Measurements from ENCODE around the gene PTPRG. TPM values are rescaled to one million over a fixed set of nuclear protein-coding genes. Genes with fewer than 3 reads are reported as not detected.

PTPRG gene
- total RNA-seq, 1 experiment from 2014 or later = 0.73 TPM

GRCh38 chr3:61608711-61609110 lies 47.3 kb downstream of the PTPRG start:
- Histone ChIP-seq H3K9me2 (replicated peaks; ENCODE audit: low read length) (no peaks in the 10 kb centered on the region), H3F3A (ENCODE audit: low read length, unreplicated experiment) (no peaks in the 10 kb centered on the region), H3K9me3 (ENCODE audit: low read length) (no peaks in the 10 kb centered on the region), H3K4me1 (ENCODE audit: insufficient read depth, low read length) (no peaks in the 10 kb centered on the region), H3K79me2 (ENCODE audit: low read length) (no peaks in the 10 kb centered on the region), H3K4me3 (ENCODE audit: low read length) (no peak overlapping the region), H4K20me1 (ENCODE audit: low read length) (no peaks in the 10 kb centered on the region), H3K9ac (ENCODE audit: low read length) (no peak overlapping the region), H3K4me2 (ENCODE audit: low read length) (no peak overlapping the region), H2AFZ (ENCODE audit: low read length) (no peak overlapping the region), H3K27ac (ENCODE audit: low read length) (no peak overlapping the region), H3K27me3 (ENCODE audit: low read length) (no peaks in the 10 kb centered on the region), H3K36me3 (ENCODE audit: low read depth, low read length) (no peaks in the 10 kb centered on the region)
- ATAC-seq = no peak
- ChIA-PET POLR2A (ENCODE audit: unreplicated experiment) (no interaction called here), CTCF (no interaction called here)
- intact Hi-C loops (cut with micrococcal nuclease) = no loop called here
- BruUV-seq (replicated peaks) = no TSS peak
- TF ChIP-seq CTCF (conservative IDR thresholded peaks at IDR 0.05; ENCODE audit: low read depth, low read length) (no peak), EZH2phosphoT487 (IDR thresholded peaks at IDR 0.05; ENCODE audit: borderline replicate concordance, low read length) (no peak)
- DNase-seq = no peak

- H3F3A ChIP-seq (ENCODE audit: low read length, unreplicated experiment) = no peaks in the 10 kb centered on the region
- CTCF ChIA-PET = no interaction called here
- H3K36me3 ChIP-seq (ENCODE audit: low read depth, low read length) = no peaks in the 10 kb centered on the region
- DNase-seq = no peak
- H2AFZ ChIP-seq (ENCODE audit: low read length) = no peak overlapping the region
- TF ChIP-seq CTCF (conservative IDR thresholded peaks at IDR 0.05; ENCODE audit: low read depth, low read length) (no peak), EZH2 (IDR thresholded peaks at IDR 0.05; ENCODE audit: low read length, unreplicated experiment) (no peak), EZH2phosphoT487 (IDR thresholded peaks at IDR 0.05; ENCODE audit: borderline replicate concordance, low read length) (no peak)
- no peaks in the 10 kb centered on the region for H4K20me1 ChIP-seq (ENCODE audit: low read length)
- H3K27me3 ChIP-seq (ENCODE audit: low read length) = no peaks in the 10 kb centered on the region
- no peak for ATAC-seq
- H3K9me3 ChIP-seq (ENCODE audit: low read length) = no peaks in the 10 kb centered on the region
- H3K27ac ChIP-seq (ENCODE audit: low read length) = no peak overlapping the region
- no peaks in the 10 kb centered on the region for H3K4me1 ChIP-seq (ENCODE audit: insufficient read depth, low read length)
- H3K9me2 ChIP-seq (replicated peaks; ENCODE audit: low read length) = no peaks in the 10 kb centered on the region
- intact Hi-C loops (cut with micrococcal nuclease) = no loop called here
- H3K4me2 ChIP-seq (ENCODE audit: low read length) = no peak overlapping the region
- no peak overlapping the region for H3K9ac ChIP-seq (ENCODE audit: low read length)
- H3K4me3 ChIP-seq (ENCODE audit: low read length) = no peak overlapping the region
- BruUV-seq (replicated peaks) = no TSS peak
- H3K79me2 ChIP-seq (ENCODE audit: low read length) = no peaks in the 10 kb centered on the region
- POLR2A ChIA-PET (ENCODE audit: unreplicated experiment) = no interaction called here
Observed at GRCh38 chr3:61610316-61610715, 48.9 kb downstream of the PTPRG start.

- no peak for TF ChIP-seq CTCF (conservative IDR thresholded peaks at IDR 0.05; ENCODE audit: low read depth, low read length)
- no peak for TF ChIP-seq EZH2phosphoT487 (IDR thresholded peaks at IDR 0.05; ENCODE audit: borderline replicate concordance, low read length)
- TF ChIP-seq EZH2 (IDR thresholded peaks at IDR 0.05; ENCODE audit: low read length, unreplicated experiment) = no peak
- H3K79me2 ChIP-seq (ENCODE audit: low read length) = no peaks in the 10 kb centered on the region
- no peaks in the 10 kb centered on the region for H3K27me3 ChIP-seq (ENCODE audit: low read length)
- DNase-seq = no peak
- no peaks in the 10 kb centered on the region for H3K9me3 ChIP-seq (ENCODE audit: low read length)
- H3K36me3 ChIP-seq (ENCODE audit: low read depth, low read length) = no peaks in the 10 kb centered on the region
- H3K9me2 ChIP-seq (replicated peaks; ENCODE audit: low read length) = no peaks in the 10 kb centered on the region
- BruUV-seq (replicated peaks) = no TSS peak
- no peak overlapping the region for H2AFZ ChIP-seq (ENCODE audit: low read length)
- no peak overlapping the region for H3K27ac ChIP-seq (ENCODE audit: low read length)
- no peaks in the 10 kb centered on the region for H4K20me1 ChIP-seq (ENCODE audit: low read length)
- no peak for ATAC-seq
- ChIA-PET POLR2A (ENCODE audit: unreplicated experiment) (no interaction called here), CTCF (no interaction called here)
- no peak overlapping the region for H3K9ac ChIP-seq (ENCODE audit: low read length)
- intact Hi-C loops (cut with micrococcal nuclease) = no loop called here
- H3K4me3 ChIP-seq (ENCODE audit: low read length) = no peak overlapping the region
- H3K4me1 ChIP-seq (ENCODE audit: insufficient read depth, low read length) = no peaks in the 10 kb centered on the region
- no peaks in the 10 kb centered on the region for H3F3A ChIP-seq (ENCODE audit: low read length, unreplicated experiment)
- no peak overlapping the region for H3K4me2 ChIP-seq (ENCODE audit: low read length)
Observed at GRCh38 chr3:61612211-61613194, 51.1 kb downstream of the PTPRG start.

Data from PC-3 (cell line).